Measurements from ENCODE around the gene CHRNG.
"Not testable (repeated sequence)": the region's sequence is repeated elsewhere in the genome, so short reads cannot be mapped to it uniquely, and the experiment has no call there.

CHRNG gene

GRCh38 chr2:232551250-232551638 is 11.8 kb downstream of the CHRNG start:
- Histone ChIP-seq H3K9me3 (ENCODE audit: control insufficient read depth, low read length) (no peaks in the 10 kb centered on the region), H3K4me3 (ENCODE audit: low read length) (peak overlapping the region; percentile 90), H3K36me3 (ENCODE audit: control insufficient read depth, insufficient read depth, low read length, severe bottlenecking) (peaks cover 10% of the 10 kb centered on the region), H3K9ac (ENCODE audit: low read length) (peak overlapping the region; percentile 98), H3K27me3 (replicated peaks; ENCODE audit: control insufficient read depth, insufficient read depth, low read length) (no peaks in the 10 kb centered on the region), H3K4me1 (ENCODE audit: control insufficient read depth, insufficient read depth, low read length) (peaks cover 14% of the 10 kb centered on the region)
- no peak for DNase-seq (ENCODE audit: low read depth)

- peak overlapping the region; percentile 90 for H3K4me3 ChIP-seq (ENCODE audit: low read length)
- no peaks in the 10 kb centered on the region for H3K27me3 ChIP-seq (replicated peaks; ENCODE audit: control insufficient read depth, insufficient read depth, low read length)
- DNase-seq (ENCODE audit: low read depth) = no peak
- H3K9me3 ChIP-seq (ENCODE audit: control insufficient read depth, low read length) = no peaks in the 10 kb centered on the region
- H3K36me3 ChIP-seq (ENCODE audit: control insufficient read depth, insufficient read depth, low read length, severe bottlenecking) = peaks cover 15% of the 10 kb centered on the region
- H3K4me1 ChIP-seq (ENCODE audit: control insufficient read depth, insufficient read depth, low read length) = peaks cover 14% of the 10 kb centered on the region
- peak overlapping the region; percentile 98 for H3K9ac ChIP-seq (ENCODE audit: low read length)
Observed at GRCh38 chr2:232551776-232552175, 12.3 kb downstream of the CHRNG start.

GRCh38 chr2:232556426-232556825 is 16.9 kb downstream of the CHRNG start:
- H3K4me1 ChIP-seq (ENCODE audit: control insufficient read depth, insufficient read depth, low read length) = peaks cover 6% of the 10 kb centered on the region
- H3K4me3 ChIP-seq (ENCODE audit: low read length) = no peak overlapping the region
- peaks cover 53% of the 10 kb centered on the region for H3K36me3 ChIP-seq (ENCODE audit: control insufficient read depth, insufficient read depth, low read length, severe bottlenecking)
- no peaks in the 10 kb centered on the region for H3K9me3 ChIP-seq (ENCODE audit: control insufficient read depth, low read length)
- peak; percentile 24 for DNase-seq (ENCODE audit: low read depth)
- H3K9ac ChIP-seq (ENCODE audit: low read length) = no peak overlapping the region
- H3K27me3 ChIP-seq (replicated peaks; ENCODE audit: control insufficient read depth, insufficient read depth, low read length) = no peaks in the 10 kb centered on the region

- DNase-seq (ENCODE audit: low read depth) = no peak
- Histone ChIP-seq H3K27me3 (replicated peaks; ENCODE audit: control insufficient read depth, insufficient read depth, low read length) (no peaks in the 10 kb centered on the region), H3K9me3 (ENCODE audit: control insufficient read depth, low read length) (no peaks in the 10 kb centered on the region), H3K36me3 (ENCODE audit: control insufficient read depth, insufficient read depth, low read length, severe bottlenecking) (peaks cover 87% of the 10 kb centered on the region), H3K4me1 (ENCODE audit: control insufficient read depth, insufficient read depth, low read length) (peaks cover 6% of the 10 kb centered on the region), H3K9ac (ENCODE audit: low read length) (no peak overlapping the region), H3K4me3 (ENCODE audit: low read length) (no peak overlapping the region)
Observed at GRCh38 chr2:232562515-232563151, 23.1 kb downstream of the CHRNG start.

DNA sequence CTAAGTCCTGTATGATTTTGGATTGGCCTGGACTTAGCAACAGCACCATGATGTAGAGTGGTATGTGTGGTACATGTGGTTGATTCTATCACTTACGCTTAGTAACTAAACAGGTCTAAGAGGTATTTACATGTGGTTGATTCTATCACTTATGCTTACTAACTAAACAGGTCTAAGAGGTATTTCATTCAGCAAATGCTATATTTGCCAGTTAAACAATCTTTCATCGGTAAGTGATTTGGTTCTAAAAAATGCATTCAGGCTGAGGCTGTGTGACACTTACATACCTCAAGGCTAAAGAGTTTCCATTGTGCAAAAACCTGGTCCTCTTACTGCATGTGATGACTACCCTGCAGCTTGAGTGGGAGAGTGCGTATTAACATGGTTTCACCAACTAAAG is 24.1 kb downstream of the CHRNG start:
- DNase-seq (ENCODE audit: low read depth) = peak; percentile 29
- Histone ChIP-seq H3K27me3 (replicated peaks; ENCODE audit: control insufficient read depth, insufficient read depth, low read length) (no peaks in the 10 kb centered on the region), H3K36me3 (ENCODE audit: control insufficient read depth, insufficient read depth, low read length, severe bottlenecking) (peaks cover 87% of the 10 kb centered on the region), H3K4me1 (ENCODE audit: control insufficient read depth, insufficient read depth, low read length) (peaks cover 15% of the 10 kb centered on the region), H3K4me3 (ENCODE audit: low read length) (no peak overlapping the region), H3K9ac (ENCODE audit: low read length) (no peak overlapping the region), H3K9me3 (ENCODE audit: control insufficient read depth, low read length) (no peaks in the 10 kb centered on the region)

DNA sequence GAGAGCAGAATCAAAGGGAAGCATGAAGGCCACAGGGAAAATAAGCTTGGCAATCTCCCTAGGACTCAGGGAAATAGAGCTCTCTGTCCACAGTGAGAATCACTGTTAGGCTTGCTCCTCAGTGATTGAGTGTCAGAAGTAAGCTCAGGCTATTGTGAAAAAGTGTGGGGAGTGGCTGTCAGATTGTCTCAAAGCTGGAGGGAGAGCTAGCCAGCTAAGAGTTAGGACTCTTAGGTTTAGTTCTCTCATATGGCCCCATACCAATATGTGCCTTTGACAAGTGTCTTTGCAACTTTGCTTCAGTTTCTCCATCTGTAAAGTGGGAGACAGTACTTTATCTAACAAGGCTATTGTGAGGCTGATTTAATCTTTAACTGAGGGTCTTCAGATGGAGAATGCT is 28.2 kb downstream of the CHRNG start:
- Histone ChIP-seq H3K27me3 (replicated peaks; ENCODE audit: control insufficient read depth, insufficient read depth, low read length) (no peaks in the 10 kb centered on the region), H3K4me1 (ENCODE audit: control insufficient read depth, insufficient read depth, low read length) (peaks cover 26% of the 10 kb centered on the region), H3K4me3 (ENCODE audit: low read length) (peak overlapping the region; percentile 28), H3K36me3 (ENCODE audit: control insufficient read depth, insufficient read depth, low read length, severe bottlenecking) (peaks cover 74% of the 10 kb centered on the region), H3K9ac (ENCODE audit: low read length) (peak overlapping the region; percentile 4), H3K9me3 (ENCODE audit: control insufficient read depth, low read length) (no peaks in the 10 kb centered on the region)
- no peak for DNase-seq (ENCODE audit: low read depth)

DNA sequence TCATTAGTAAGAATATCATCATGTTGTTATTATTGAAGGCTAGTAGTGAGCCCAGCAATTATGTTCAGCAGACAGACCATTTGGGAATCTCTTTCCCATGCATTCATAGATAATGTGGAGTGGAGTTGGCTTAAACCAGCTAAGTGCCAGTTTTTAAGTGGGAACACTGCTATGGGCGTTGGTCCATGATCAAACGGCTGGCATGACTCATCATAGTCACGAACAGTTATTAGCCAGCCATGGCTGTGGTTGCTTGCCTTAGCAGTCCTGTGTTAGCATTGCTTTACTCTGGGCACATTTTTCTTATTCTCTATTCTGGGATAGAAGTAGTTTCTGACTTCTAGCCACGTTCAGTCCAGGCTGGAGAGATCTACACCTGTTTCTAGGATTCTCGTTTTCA is 28.7 kb downstream of the CHRNG start:
- Histone ChIP-seq H3K4me1 (ENCODE audit: control insufficient read depth, insufficient read depth, low read length) (peaks cover 26% of the 10 kb centered on the region), H3K36me3 (ENCODE audit: control insufficient read depth, insufficient read depth, low read length, severe bottlenecking) (peaks cover 74% of the 10 kb centered on the region), H3K9me3 (ENCODE audit: control insufficient read depth, low read length) (no peaks in the 10 kb centered on the region), H3K9ac (ENCODE audit: low read length) (no peak overlapping the region), H3K4me3 (ENCODE audit: low read length) (peak overlapping the region; percentile 28), H3K27me3 (replicated peaks; ENCODE audit: control insufficient read depth, insufficient read depth, low read length) (no peaks in the 10 kb centered on the region)
- peak; percentile 80 for DNase-seq (ENCODE audit: low read depth)

- no peak overlapping the region for H3K9ac ChIP-seq (ENCODE audit: low read length)
Observed at GRCh38 chr2:232569541-232569940, 30.0 kb downstream of the CHRNG start.

GRCh38 chr2:232570481-232570880 is 31.0 kb downstream of the CHRNG start:
- not testable (repeated sequence) for DNase-seq (ENCODE audit: low read depth); H3K9me3 ChIP-seq (ENCODE audit: control insufficient read depth, low read length); H3K27me3 ChIP-seq (replicated peaks; ENCODE audit: control insufficient read depth, insufficient read depth, low read length); H3K4me3 ChIP-seq (ENCODE audit: low read length); H3K9ac ChIP-seq (ENCODE audit: low read length)
- peaks cover 78% of the 10 kb centered on the region for H3K36me3 ChIP-seq (ENCODE audit: control insufficient read depth, insufficient read depth, low read length, severe bottlenecking)
- H3K4me1 ChIP-seq (ENCODE audit: control insufficient read depth, insufficient read depth, low read length) = peaks cover 32% of the 10 kb centered on the region

More at GRCh38 chr2:232569541-232569940, 30.0 kb downstream of the CHRNG start:
- no peak for DNase-seq (ENCODE audit: low read depth)
- H3K27me3 ChIP-seq (replicated peaks; ENCODE audit: control insufficient read depth, insufficient read depth, low read length) = no peaks in the 10 kb centered on the region
- no peak overlapping the region for H3K4me3 ChIP-seq (ENCODE audit: low read length)
- H3K4me1 ChIP-seq (ENCODE audit: control insufficient read depth, insufficient read depth, low read length) = peaks cover 30% of the 10 kb centered on the region
- no peaks in the 10 kb centered on the region for H3K9me3 ChIP-seq (ENCODE audit: control insufficient read depth, low read length)
- peaks cover 79% of the 10 kb centered on the region for H3K36me3 ChIP-seq (ENCODE audit: control insufficient read depth, insufficient read depth, low read length, severe bottlenecking)

- peaks cover 72% of the 10 kb centered on the region for H3K36me3 ChIP-seq (ENCODE audit: control insufficient read depth, insufficient read depth, low read length, severe bottlenecking)
Observed at GRCh38 chr2:232571026-232571474, 31.6 kb downstream of the CHRNG start.

DNA sequence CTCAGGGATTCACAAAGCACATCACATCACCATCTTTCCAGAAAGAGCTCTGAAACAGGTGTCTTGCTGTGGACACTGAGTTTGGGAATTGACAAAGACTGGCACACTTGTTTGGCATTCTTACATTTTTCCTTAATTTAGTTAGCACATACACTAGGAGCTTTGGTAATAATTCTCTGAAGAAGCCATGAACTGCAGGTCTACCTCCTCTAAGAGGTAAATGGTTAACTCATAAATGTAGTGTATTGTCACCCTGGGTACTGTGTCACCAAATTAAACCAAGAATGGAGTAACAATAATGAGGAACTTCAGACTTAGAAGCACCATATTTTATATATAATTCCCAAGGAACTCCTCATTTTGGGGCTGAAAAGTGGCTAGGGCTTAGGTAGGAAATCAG is 33.5 kb downstream of the CHRNG start:
- no peak overlapping the region for H3K9ac ChIP-seq (ENCODE audit: low read length)
- peaks cover 52% of the 10 kb centered on the region for H3K36me3 ChIP-seq (ENCODE audit: control insufficient read depth, insufficient read depth, low read length, severe bottlenecking)
- no peaks in the 10 kb centered on the region for H3K9me3 ChIP-seq (ENCODE audit: control insufficient read depth, low read length)
- H3K4me3 ChIP-seq (ENCODE audit: low read length) = no peak overlapping the region
- H3K27me3 ChIP-seq (replicated peaks; ENCODE audit: control insufficient read depth, insufficient read depth, low read length) = no peaks in the 10 kb centered on the region
- H3K4me1 ChIP-seq (ENCODE audit: control insufficient read depth, insufficient read depth, low read length) = peaks cover 36% of the 10 kb centered on the region
- DNase-seq (ENCODE audit: low read depth) = no peak

More at GRCh38 chr2:232571026-232571474, 31.6 kb downstream of the CHRNG start:
- Histone ChIP-seq H3K4me3 (ENCODE audit: low read length) (no peak overlapping the region), H3K9me3 (ENCODE audit: control insufficient read depth, low read length) (no peaks in the 10 kb centered on the region), H3K4me1 (ENCODE audit: control insufficient read depth, insufficient read depth, low read length) (peaks cover 32% of the 10 kb centered on the region), H3K27me3 (replicated peaks; ENCODE audit: control insufficient read depth, insufficient read depth, low read length) (no peaks in the 10 kb centered on the region), H3K9ac (ENCODE audit: low read length) (no peak overlapping the region)
- DNase-seq (ENCODE audit: low read depth) = no peak
